Breast epithelium (tissue), 4 donors: ENCODE data around the gene ITGAX. TPM values are rescaled to one million over a fixed set of nuclear protein-coding genes. Genes with fewer than 3 reads are reported as not detected.

Source experiments
- DNase-seq, 2 donors: peaks; one replicate each; pipeline ENCODE4 v3.0.0-alpha.2; 2019; ENCODE audit warnings: low spot score in 2 of 2
- H3K27ac ChIP-seq, 2 donors: fragments of 200-600 bp; sonication (generic) in 1 of 2; one replicate each; pipeline ENCODE4 v1.5.1; 2016 to 2019; ENCODE audit warnings: mild to moderate bottlenecking in 1 of 2
- H3K27me3 ChIP-seq, 2 donors: fragments of 200-600 bp; sonication (generic) in 1 of 2; one replicate each; pipeline versions ENCODE4 v1.5.1 to v1.6.0; 2017 to 2019; ENCODE audit warnings: control low read depth in 1 of 2, mild to moderate bottlenecking in 1 of 2
- H3K36me3 ChIP-seq: fragments of 200-600 bp; one replicate; pipeline ENCODE4 v1.5.1; 2019
- H3K4me1 ChIP-seq, 2 donors: fragments of 200-600 bp; sonication (generic); one replicate each; pipeline ENCODE4 v1.5.1; 2016 to 2019; ENCODE audit warnings: control low read depth in 1 of 2
- H3K4me3 ChIP-seq, 3 donors: fragments of 200-600 bp; sonication (generic); 1 replicate in 2 of 3; 2 replicates in 1 of 3; pipeline ENCODE4 v1.5.1; 2016 to 2019; ENCODE audit warnings: mild to moderate bottlenecking in 3 of 3, moderate library complexity in 2 of 3
- H3K9me3 ChIP-seq, 2 donors: fragments of 200-600 bp; sonication (generic) in 1 of 2; one replicate each; pipeline ENCODE4 v1.5.1; 2016 to 2019; ENCODE audit warnings: control low read depth in 1 of 2
- POLR2A ChIP-seq: fragments of 450-650 bp; IDR thresholded peaks from one replicate; pipeline ENCODE4 v1.6.1; 2016; ENCODE audit warnings: antibody characterized with exemption, mild to moderate bottlenecking, moderate library complexity
- POLR2AphosphoS5 ChIP-seq, 3 donors: sonication (generic); formaldehyde crosslinking; IDR thresholded peaks; one replicate each; pipeline ENCODE4 v1.6.1; 2017; ENCODE audit warnings: antibody characterized with exemption in 3 of 3
- intact Hi-C: fragments of 100-400 bp; cut with DNase I; formaldehyde crosslinking; loops from one replicate; pipeline ENCODE4 v1.15.1; 2023; ENCODE audit warnings: low total_unique reads
- total RNA-seq, 3 donors: library from RNA; depleted of rRNA; stranded (reverse); fragments of >200 nt; gene quantifications; one replicate each; pipeline ENCODE4 v1.1.0, GENCODE V29; 2016
- TF ChIP-seq, protein P1 (sequence below), 3 donors: fragments of 450-650 bp; IDR thresholded peaks; one replicate each; pipeline ENCODE4 v1.5.1; 2016 to 2017; ENCODE audit warnings: antibody characterized with exemption in 3 of 3, mild to moderate bottlenecking in 3 of 3, moderate library complexity in 3 of 3

The ITGAX gene
- total RNA-seq, 3 donors from 2014 or later, result 3.6 to 16.8 (median 5.1) TPM

DNA sequence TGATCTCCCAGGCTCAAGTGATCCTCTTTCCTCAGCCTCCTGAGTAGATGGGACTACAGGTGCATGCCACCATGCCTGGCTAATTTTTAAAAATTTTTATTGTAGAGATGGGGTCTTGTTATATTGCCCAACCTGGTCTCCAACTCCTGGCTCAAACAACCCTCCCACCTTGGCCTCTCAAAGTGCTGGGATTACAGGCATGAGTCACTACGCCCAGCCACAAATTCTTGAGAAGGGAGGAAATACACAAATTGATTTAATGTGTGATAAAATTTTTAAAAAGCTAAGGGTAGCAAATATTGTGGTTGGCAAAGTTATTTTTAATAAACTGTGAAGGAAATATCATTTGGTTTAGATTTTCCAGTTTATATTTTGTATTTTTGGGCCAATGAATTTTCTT, 47.7 kb downstream of the ITGAX start:
- Histone ChIP-seq H3K9me3 (peaks cover 0 to 9% of the 10 kb centered on the region in 2 donors), H3K27ac (no peak overlapping the region), H3K36me3 (no peaks in the 10 kb centered on the region), H3K4me3 (no peak overlapping the region), H3K4me1 (no peaks in the 10 kb centered on the region), H3K27me3 (no peaks in the 10 kb centered on the region)
- intact Hi-C loops, result no loop called here
- DNase-seq, result no peak
- TF ChIP-seq POLR2AphosphoS5 (IDR thresholded peaks at IDR 0.05), result no peak
- TF ChIP-seq POLR2A, result no peak
- TF ChIP-seq, protein P1, sequence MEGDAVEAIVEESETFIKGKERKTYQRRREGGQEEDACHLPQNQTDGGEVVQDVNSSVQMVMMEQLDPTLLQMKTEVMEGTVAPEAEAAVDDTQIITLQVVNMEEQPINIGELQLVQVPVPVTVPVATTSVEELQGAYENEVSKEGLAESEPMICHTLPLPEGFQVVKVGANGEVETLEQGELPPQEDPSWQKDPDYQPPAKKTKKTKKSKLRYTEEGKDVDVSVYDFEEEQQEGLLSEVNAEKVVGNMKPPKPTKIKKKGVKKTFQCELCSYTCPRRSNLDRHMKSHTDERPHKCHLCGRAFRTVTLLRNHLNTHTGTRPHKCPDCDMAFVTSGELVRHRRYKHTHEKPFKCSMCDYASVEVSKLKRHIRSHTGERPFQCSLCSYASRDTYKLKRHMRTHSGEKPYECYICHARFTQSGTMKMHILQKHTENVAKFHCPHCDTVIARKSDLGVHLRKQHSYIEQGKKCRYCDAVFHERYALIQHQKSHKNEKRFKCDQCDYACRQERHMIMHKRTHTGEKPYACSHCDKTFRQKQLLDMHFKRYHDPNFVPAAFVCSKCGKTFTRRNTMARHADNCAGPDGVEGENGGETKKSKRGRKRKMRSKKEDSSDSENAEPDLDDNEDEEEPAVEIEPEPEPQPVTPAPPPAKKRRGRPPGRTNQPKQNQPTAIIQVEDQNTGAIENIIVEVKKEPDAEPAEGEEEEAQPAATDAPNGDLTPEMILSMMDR (IDR thresholded peaks at IDR 0.05), result no peak

- Histone ChIP-seq H3K27ac (no peak overlapping the region), H3K36me3 (no peaks in the 10 kb centered on the region), H3K27me3 (no peaks in the 10 kb centered on the region), H3K9me3 (peaks cover 0 to 9% of the 10 kb centered on the region in 2 donors), H3K4me3 (peak overlapping the region in 2 of 3 donors; percentile 33 to 46), H3K4me1 (no peaks in the 10 kb centered on the region)
- DNase-seq, result no peak
- TF ChIP-seq POLR2AphosphoS5 (IDR thresholded peaks at IDR 0.05), result no peak
- TF ChIP-seq, protein P1 (IDR thresholded peaks at IDR 0.05), result no peak
- TF ChIP-seq POLR2A, result no peak
- intact Hi-C loops, result no loop called here
These were observed 48.8 kb downstream of the ITGAX start for GRCh38 chr16:31403590-31404352.

- intact Hi-C loops, result no loop called here
- TF ChIP-seq, protein P1 (IDR thresholded peaks at IDR 0.05), result no peak
- Histone ChIP-seq H3K9me3 (peaks cover 0 to 6% of the 10 kb centered on the region in 2 donors), H3K4me1 (no peaks in the 10 kb centered on the region), H3K27ac (no peak overlapping the region), H3K36me3 (no peaks in the 10 kb centered on the region), H3K27me3 (no peaks in the 10 kb centered on the region), H3K4me3 (peak overlapping the region in 2 of 3 donors; percentile 33 to 46)
- no peak for DNase-seq
These were observed 49.5 kb downstream of the ITGAX start for GRCh38 chr16:31404353-31405064.

DNA sequence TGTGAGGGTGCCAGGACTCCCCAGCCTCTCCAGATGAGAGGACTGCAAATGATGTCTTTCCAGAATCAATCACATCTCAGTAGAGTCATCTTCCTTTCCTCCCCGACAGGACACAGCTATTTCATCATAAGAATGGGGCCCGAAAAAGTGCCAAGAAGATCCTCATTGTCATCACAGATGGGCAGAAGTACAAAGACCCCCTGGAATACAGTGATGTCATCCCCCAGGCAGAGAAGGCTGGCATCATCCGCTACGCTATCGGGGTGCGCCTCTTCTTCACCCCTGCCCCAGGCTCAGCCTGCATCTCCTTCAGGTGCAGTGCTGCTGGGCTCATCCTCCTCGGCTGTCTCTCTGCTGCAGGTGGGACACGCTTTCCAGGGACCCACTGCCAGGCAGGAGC, 52.4 kb downstream of the ITGAX start:
- no peaks in the 10 kb centered on the region for H3K9me3 ChIP-seq
- no peaks in the 10 kb centered on the region for H3K36me3 ChIP-seq
- no peaks in the 10 kb centered on the region for H3K27me3 ChIP-seq
- intact Hi-C loops, result no loop called here
- H3K27ac ChIP-seq, result no peak overlapping the region
- no peak for TF ChIP-seq POLR2AphosphoS5 (IDR thresholded peaks at IDR 0.05)
- TF ChIP-seq, protein P1 (IDR thresholded peaks at IDR 0.05), result no peak
- TF ChIP-seq POLR2A, result no peak
- no peaks in the 10 kb centered on the region for H3K4me1 ChIP-seq
- H3K4me3 ChIP-seq, result no peak overlapping the region
- no peak for DNase-seq

DNA sequence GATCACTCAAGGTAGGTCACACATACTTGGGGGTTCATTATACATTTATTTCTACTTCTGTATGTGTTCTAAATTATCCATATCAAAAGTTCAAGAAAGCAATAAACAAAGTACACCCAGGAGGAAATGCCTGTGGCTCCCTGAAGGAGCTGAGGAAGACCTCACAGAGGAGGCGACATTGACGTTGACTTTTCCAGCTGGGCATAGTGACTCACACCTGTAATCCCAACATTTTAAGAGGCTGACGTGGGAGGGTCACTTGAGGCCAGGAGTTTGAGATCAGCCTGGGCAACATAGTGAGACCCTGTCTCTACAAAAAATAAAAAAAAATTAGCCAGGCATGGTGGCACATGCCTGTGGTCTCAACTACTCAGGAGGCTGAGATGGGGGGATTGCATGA, 54.5 kb downstream of the ITGAX start:
- Histone ChIP-seq H3K9me3 (no peaks in the 10 kb centered on the region), H3K4me3 (no peak overlapping the region), H3K36me3 (no peaks in the 10 kb centered on the region), H3K27ac (no peak overlapping the region), H3K4me1 (no peaks in the 10 kb centered on the region), H3K27me3 (no peaks in the 10 kb centered on the region)
- intact Hi-C loops, result no loop called here
- DNase-seq, result no peak
- TF ChIP-seq, protein P1 (IDR thresholded peaks at IDR 0.05), result no peak
- TF ChIP-seq POLR2A (no peak), POLR2AphosphoS5 (IDR thresholded peaks at IDR 0.05) (no peak)
